H1 (cell line): Measurements from ENCODE around the gene PDE4D. TPM values are rescaled to one million over a fixed set of nuclear protein-coding genes. Genes with fewer than 3 reads are reported as not detected.

Source experiments
- CTCF ChIA-PET: fragments of 300-600 bp; sonication (Branson Sonifier 250); formaldehyde crosslinking; loops from one replicate; lab custom pipeline; 2021; ENCODE audit not compliant: partially characterized antibody; lab: Charles Lee
- POLR2A ChIA-PET: fragments of 300-600 bp; sonication (Branson Sonifier 250); formaldehyde crosslinking; loops from one replicate; lab custom pipeline; 2021; ENCODE audit warnings: inconsistent platforms; ENCODE audit not compliant: partially characterized antibody; lab: Charles Lee
- DNase-seq, 2 experiments: peaks; one replicate each; pipeline versions ENCODE4 v3.0.0 to v3.0.0-alpha.2; 2010 to 2022; ENCODE audit warnings: low spot score in 2 of 2, low read depth in 1 of 2, mixed read lengths in 1 of 2
- FAIRE-seq: peaks from 2 replicates; lab custom pipeline; 2011; peaks lifted over from hg19 to GRCh38; lab: Jason Lieb, UNC
- H2AFZ ChIP-seq: 2 replicates; pipeline ENCODE4 v1.8.1; 2012; ENCODE audit warnings: low read length, inconsistent platforms
- H2AK5ac ChIP-seq: 2 replicates; pipeline ENCODE4 v1.6.1; 2013; ENCODE audit warnings: low read depth, low read length
- H2BK120ac ChIP-seq: replicated peaks from 2 replicates; pipeline ENCODE3; 2013; ENCODE audit warnings: low read depth, low read length, inconsistent platforms
- H2BK12ac ChIP-seq: 2 replicates; pipeline ENCODE4 v1.6.1; 2013; ENCODE audit warnings: low read depth, low read length
- H2BK15ac ChIP-seq: 2 replicates; pipeline ENCODE4 v1.6.1; 2013; ENCODE audit warnings: low read length
- H2BK20ac ChIP-seq: 2 replicates; pipeline ENCODE4 v1.6.1; 2013; ENCODE audit warnings: low read length
- H2BK5ac ChIP-seq: 2 replicates; pipeline ENCODE4 v1.6.1; 2013; ENCODE audit warnings: low read depth, low read length
- H3K14ac ChIP-seq: 2 replicates; pipeline ENCODE4 v1.6.1; 2013; ENCODE audit warnings: inconsistent platforms; ENCODE audit not compliant: insufficient read length
- H3K18ac ChIP-seq: 2 replicates; pipeline ENCODE4 v1.6.1; 2013; ENCODE audit warnings: low read length; ENCODE audit errors: extremely low read depth
- H3K23ac ChIP-seq: 2 replicates; pipeline ENCODE4 v1.6.1; 2013; ENCODE audit warnings: inconsistent platforms; ENCODE audit not compliant: insufficient read length
- H3K23me2 ChIP-seq: 2 replicates; pipeline ENCODE4 v1.6.1; 2013; ENCODE audit warnings: low read depth, low read length
- H3K27ac ChIP-seq: 2 replicates; pipeline ENCODE4 v1.6.1; 2011; ENCODE audit warnings: low read depth, low read length, inconsistent platforms
- H3K27me3 ChIP-seq, 4 experiments: replicated peaks in 1 of 4; 1 replicate in 1 of 4; 2 replicates in 3 of 4; pipeline versions ENCODE4 v1.6.1 to v1.8.1; 2011 to 2013; ENCODE audit warnings: low read length in 3 of 4, mild to moderate bottlenecking in 3 of 4, inconsistent platforms in 2 of 4, mixed read lengths in 2 of 4, moderate library complexity in 1 of 4; ENCODE audit not compliant: control insufficient read depth in 3 of 4, insufficient read depth in 3 of 4; ENCODE audit errors: extremely low read depth in 1 of 4
- H3K36me3 ChIP-seq, 4 experiments: 2 replicates each; pipeline versions ENCODE4 v1.6.1 to v1.8.1; 2011 to 2013; ENCODE audit warnings: mild to moderate bottlenecking in 4 of 4, low read length in 3 of 4, moderate library complexity in 2 of 4, control low read depth in 1 of 4, inconsistent platforms in 1 of 4; ENCODE audit not compliant: insufficient read depth in 4 of 4, control insufficient read depth in 2 of 4
- H3K4ac ChIP-seq: replicated peaks from 2 replicates; pipeline ENCODE3; 2013; ENCODE audit warnings: low read length, low read depth, mixed read lengths, inconsistent platforms; ENCODE audit not compliant: insufficient read length
- H3K4me1 ChIP-seq, 4 experiments: replicated peaks in 1 of 4; 1 replicate in 1 of 4; 2 replicates in 3 of 4; pipeline versions ENCODE4 v1.6.1 to v1.8.1; 2011 to 2013; ENCODE audit warnings: low read length in 3 of 4, inconsistent platforms in 2 of 4, mixed read lengths in 1 of 4; ENCODE audit not compliant: insufficient read depth in 4 of 4, control insufficient read depth in 3 of 4
- H3K4me2 ChIP-seq, 2 experiments: 2 replicates each; pipeline versions ENCODE4 v1.6.1 to v1.8.1; 2011 to 2013; ENCODE audit warnings: low read depth in 2 of 2, low read length in 2 of 2, control low read depth in 1 of 2, inconsistent platforms in 1 of 2, mild to moderate bottlenecking in 1 of 2; ENCODE audit not compliant: insufficient read depth in 1 of 2
- H3K4me3 ChIP-seq, 4 experiments: fragments of 200-600, 300-600 bp in 1 of 4; sonication (generic), shearing (Covaris generic), sonication (Bioruptor Twin) in 1 of 4; 2 replicates each; pipeline versions ENCODE4 v1.5.1 to v1.8.1; 2011 to 2016; ENCODE audit warnings: low read length in 4 of 4, low read depth in 3 of 4, control low read depth in 2 of 4, inconsistent platforms in 2 of 4, mild to moderate bottlenecking in 2 of 4, mixed read lengths in 1 of 4, moderate library complexity in 1 of 4; ENCODE audit not compliant: insufficient read depth in 2 of 4; ENCODE audit errors: extremely low read depth in 1 of 4
- H3K56ac ChIP-seq: replicated peaks from 2 replicates; pipeline ENCODE3; 2013; ENCODE audit warnings: low read depth, mild to moderate bottlenecking, mixed read lengths, low read length, inconsistent platforms; ENCODE audit not compliant: insufficient read length
- H3K79me1 ChIP-seq: 2 replicates; pipeline ENCODE4 v1.6.1; 2013; ENCODE audit warnings: low read depth, low read length, control low read depth
- H3K79me2 ChIP-seq, 2 experiments: 2 replicates each; pipeline versions ENCODE4 v1.6.1 to v1.8.1; 2012 to 2013; ENCODE audit warnings: low read length in 2 of 2, mild to moderate bottlenecking in 2 of 2, inconsistent platforms in 1 of 2; ENCODE audit not compliant: insufficient read depth in 2 of 2, control insufficient read depth in 1 of 2
- H3K9ac ChIP-seq, 4 experiments: replicated peaks in 1 of 4; 1 replicate in 1 of 4; 2 replicates in 3 of 4; pipeline versions ENCODE4 v1.6.1 to v1.8.1; 2011 to 2013; ENCODE audit warnings: low read depth in 3 of 4, low read length in 3 of 4, control low read depth in 2 of 4, mild to moderate bottlenecking in 2 of 4, moderate library complexity in 2 of 4, inconsistent platforms in 1 of 4; ENCODE audit errors: extremely low read depth in 1 of 4
- H3K9me3 ChIP-seq, 2 experiments: 2 replicates each; pipeline versions ENCODE4 v1.6.1 to v1.8.1; 2012 to 2013; ENCODE audit warnings: mild to moderate bottlenecking in 2 of 2, moderate library complexity in 2 of 2, control low read depth in 1 of 2, inconsistent platforms in 1 of 2, low read depth in 1 of 2, low read length in 1 of 2, mixed read lengths in 1 of 2; ENCODE audit not compliant: insufficient read depth in 2 of 2
- H4K20me1 ChIP-seq, 2 experiments: replicated peaks in 1 of 2; 2 replicates each; pipeline versions ENCODE3 to v1.8.1; 2011 to 2013; ENCODE audit warnings: inconsistent platforms in 2 of 2, low read length in 2 of 2, mild to moderate bottlenecking in 1 of 2; ENCODE audit not compliant: insufficient read depth in 2 of 2, control insufficient read depth in 1 of 2
- H4K5ac ChIP-seq: 2 replicates; pipeline ENCODE4 v1.6.1; 2013; ENCODE audit warnings: low read length, low read depth, mixed read lengths, inconsistent platforms; ENCODE audit not compliant: insufficient read length
- H4K8ac ChIP-seq: 2 replicates; pipeline ENCODE4 v1.8.0; 2013; ENCODE audit warnings: mild to moderate bottlenecking, moderate library complexity, low read length, inconsistent platforms; ENCODE audit not compliant: insufficient read depth; ENCODE audit errors: extremely low read depth
- H4K91ac ChIP-seq: replicated peaks from 2 replicates; pipeline ENCODE3; 2013; ENCODE audit warnings: low read length, mixed read lengths, inconsistent platforms; ENCODE audit not compliant: insufficient read length
- CBX8 ChIP-seq: fragments of 300-800, 300-1000 bp; sonication (generic); IDR thresholded peaks from 2 replicates; pipeline ENCODE4 v1.7.1; 2016; ENCODE audit warnings: low read depth, low read length, borderline replicate concordance
- CEBPB ChIP-seq: IDR thresholded peaks from 2 replicates; pipeline ENCODE4 v1.6.1; 2012; ENCODE audit warnings: low read depth, low read length
- NANOG ChIP-seq: IDR thresholded peaks from 2 replicates; pipeline ENCODE4 v1.6.1; 2011; ENCODE audit warnings: low read length, low read depth, mild to moderate bottlenecking, inconsistent platforms; ENCODE audit not compliant: insufficient read depth, poor library complexity, severe bottlenecking
- PHF8 ChIP-seq: fragments of 200-600 bp; sonication (generic); conservative IDR thresholded peaks from 2 replicates; pipeline ENCODE4 v1.7.1; 2012; ENCODE audit warnings: low read depth, mild to moderate bottlenecking, inconsistent platforms, low read length, moderate library complexity
- POLR2A ChIP-seq, 2 experiments: IDR thresholded peaks; 1 replicate in 1 of 2; 2 replicates in 1 of 2; pipeline ENCODE4 v1.6.1; 2011; ENCODE audit warnings: low read depth in 2 of 2, low read length in 2 of 2, mild to moderate bottlenecking in 2 of 2; ENCODE audit errors: control extremely low read depth in 1 of 2
- RNF2 ChIP-seq: fragments of 200-900, 300-1000 bp; sonication (generic); IDR thresholded peaks from 2 replicates; pipeline ENCODE4 v1.7.1; 2016; ENCODE audit warnings: borderline replicate concordance, low read depth, mild to moderate bottlenecking, antibody characterized with exemption, low read length; ENCODE audit not compliant: poor library complexity, severe bottlenecking; ENCODE audit errors: missing control alignments
- SIN3A ChIP-seq, 2 experiments: IDR thresholded peaks in 1 of 2; conservative IDR thresholded peaks in 1 of 2; 2 replicates each; pipeline ENCODE4 v1.6.1; 2011 to 2012; ENCODE audit warnings: low read length in 2 of 2, improper control_type of control experiment in 1 of 2, low read depth in 1 of 2, mild to moderate bottlenecking in 1 of 2
- SP1 ChIP-seq: IDR thresholded peaks from 2 replicates; pipeline ENCODE4 v1.6.1; 2011; ENCODE audit warnings: low read depth, low read length
- WGBS, 2 experiments: shearing (Covaris generic) in 1 of 2; methylation state at CpG; one replicate each; pipeline versions ENCODE4 v1.1.6 to v1.1.7; 2013 to 2015; ENCODE audit warnings: low lambda C conversion rate in 2 of 2, mixed read lengths in 2 of 2, inconsistent platforms in 1 of 2, low coverage in 1 of 2, missing lambda C conversion rate in 1 of 2; ENCODE audit not compliant: insufficient replicate concordance in 2 of 2, insufficient coverage in 1 of 2, insufficient read length in 1 of 2; ENCODE audit errors: extremely low coverage in 1 of 2, missing lambda C conversion rate in 1 of 2; 5-methylcytosine and 5-hydroxymethylcytosine counted together
- polyA plus RNA-seq, 7 experiments: library from polyadenylated mRNA; depleted of rRNA in 3 of 7; stranded (reverse) in 5 of 7; unstranded in 2 of 7; fragments of >200 nt in 5 of 7; fragments of 200-250 nt in 2 of 7; gene quantifications; 1 replicate in 5 of 7; 2 replicates in 1 of 7; 4 replicates in 1 of 7; pipeline versions ENCODE4 v1.2.1 to v1.2.3, GENCODE V29; 2011 to 2013; ENCODE audit warnings: missing spikeins in 2 of 7, mixed read lengths in 2 of 7
- total RNA-seq: library from RNA; stranded (reverse); fragmentation: NEBNext Ultra II Directional; extraction: Animal tissue kit (Norgen Biotek cat#: 25700); gene quantifications from 2 replicates; pipeline ENCODE4 v1.2.1, GENCODE V29; 2021
- TF ChIP-seq, protein P1 (sequence below): IDR thresholded peaks from 2 replicates; pipeline ENCODE4 v1.6.1; 2012; ENCODE audit warnings: inconsistent platforms

Gene PDE4D
- total and polyA plus RNA-seq, 2 of the 8 experiments (the other 6 are each of a cell fraction or from before 2014, with no cell fraction given): 2.3 to 3.7 TPM

- H3K9me3 ChIP-seq: no peaks in the 10 kb centered on the region
These were observed 729.3 kb downstream of the PDE4D start for GRCh38 chr5:59164041-59164830.

More at GRCh38 chr5:59164041-59164830, 729.3 kb downstream of the PDE4D start:
- Histone ChIP-seq H3K4me3 (no peak overlapping the region), H2BK20ac (no peak overlapping the region), H3K4me1 (no peaks in the 10 kb centered on the region; a peak in 1 of 7 replicates), H4K5ac (no peak overlapping the region), H3K14ac (no peak overlapping the region), H3K9ac (no peak overlapping the region), H4K20me1 (no peaks in the 10 kb centered on the region), H3K23ac (no peak overlapping the region), H3K79me2 (no peaks in the 10 kb centered on the region), H3K23me2 (no peaks in the 10 kb centered on the region)
- TF ChIP-seq CBX8 (no peak), SP1 (no peak), RNF2 (no peak), PHF8 (no peak), POLR2A (IDR thresholded peaks at IDR 0.05; ENCODE audit: control extremely low read depth in 1 of 2, low read depth in 2 of 2, low read length in 2 of 2) (no peak), SIN3A (conservative IDR thresholded peaks at IDR 0.05 in 1 of 2, IDR thresholded peaks at IDR 0.05 in 1 of 2; ENCODE audit: low read depth in 1 of 2, low read length in 2 of 2) (no peak), CEBPB (no peak), NANOG (no peak)
- TF ChIP-seq, protein P1, sequence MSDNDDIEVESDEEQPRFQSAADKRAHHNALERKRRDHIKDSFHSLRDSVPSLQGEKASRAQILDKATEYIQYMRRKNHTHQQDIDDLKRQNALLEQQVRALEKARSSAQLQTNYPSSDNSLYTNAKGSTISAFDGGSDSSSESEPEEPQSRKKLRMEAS: no peak
- TF ChIP-seq, all 59 proteins: peak for 0
- Histone ChIP-seq H2AFZ (no peak overlapping the region), H4K8ac (no peak overlapping the region), H3K27me3 (no peaks in the 10 kb centered on the region), H3K27ac (no peak overlapping the region), H2AK5ac (no peak overlapping the region), H4K91ac (no peak overlapping the region), H2BK120ac (no peak overlapping the region), H2BK5ac (no peak overlapping the region), H3K36me3 (no peaks in the 10 kb centered on the region), H3K56ac (no peak overlapping the region), H3K79me1 (no peaks in the 10 kb centered on the region), H3K4ac (no peak overlapping the region), H3K4me2 (no peak overlapping the region), H3K18ac (no peak overlapping the region), H2BK12ac (no peak overlapping the region), H2BK15ac (no peak overlapping the region)
- WGBS, 2 experiments: 76% methylated on average over 7 of the region's 7 CpGs; no CpG with 5 or more reads in 1 of the 2 experiments
- ChIA-PET CTCF (interaction anchor here (0.7 to 1.3 kb wide), 3 partner anchors 10 to 278 kb away, joined by 3 to 7 read pairs (median 3); no protein-coding TSS in a partner anchor), POLR2A (no interaction called here)
- DNase-seq (no peak), FAIRE-seq (no peak)
